ENCODE data around the gene VILL.

Gene VILL

DNA sequence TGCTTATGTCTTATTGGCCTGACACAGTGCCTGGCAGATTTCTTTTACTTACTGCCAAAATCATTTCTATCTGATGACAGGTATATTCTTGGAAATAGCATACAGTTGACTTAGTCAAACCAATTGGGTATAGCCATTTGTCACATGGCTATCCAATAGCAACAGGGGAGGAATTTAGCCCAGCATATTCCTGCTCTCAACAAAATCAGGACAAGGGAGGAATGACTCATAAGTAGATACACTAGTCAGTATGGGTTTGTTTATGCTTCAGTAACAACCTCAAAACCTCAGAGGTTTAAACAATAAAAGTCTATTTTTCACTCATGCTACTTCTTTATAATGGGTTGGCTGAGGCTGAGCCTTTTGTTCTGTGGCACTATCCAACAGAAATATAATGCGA, 38.0 kb upstream of the VILL start:
- Histone ChIP-seq H3K4me3 (ENCODE audit: low read depth in 1 of 2, low read length in 1 of 2) (no peak overlapping the region), H3K27me3 (no peaks in the 10 kb centered on the region), H3K36me3 (no peaks in the 10 kb centered on the region), H3K27ac (no peak overlapping the region), H3K4me1 (ENCODE audit: control insufficient read depth in 1 of 2, insufficient read depth in 1 of 2, low read depth in 1 of 2, low read length in 1 of 2) (peaks cover 21 to 23% of the 10 kb centered on the region in 2 experiments), H3K9me3 (no peaks in the 10 kb centered on the region)
- TF ChIP-seq, protein P1, sequence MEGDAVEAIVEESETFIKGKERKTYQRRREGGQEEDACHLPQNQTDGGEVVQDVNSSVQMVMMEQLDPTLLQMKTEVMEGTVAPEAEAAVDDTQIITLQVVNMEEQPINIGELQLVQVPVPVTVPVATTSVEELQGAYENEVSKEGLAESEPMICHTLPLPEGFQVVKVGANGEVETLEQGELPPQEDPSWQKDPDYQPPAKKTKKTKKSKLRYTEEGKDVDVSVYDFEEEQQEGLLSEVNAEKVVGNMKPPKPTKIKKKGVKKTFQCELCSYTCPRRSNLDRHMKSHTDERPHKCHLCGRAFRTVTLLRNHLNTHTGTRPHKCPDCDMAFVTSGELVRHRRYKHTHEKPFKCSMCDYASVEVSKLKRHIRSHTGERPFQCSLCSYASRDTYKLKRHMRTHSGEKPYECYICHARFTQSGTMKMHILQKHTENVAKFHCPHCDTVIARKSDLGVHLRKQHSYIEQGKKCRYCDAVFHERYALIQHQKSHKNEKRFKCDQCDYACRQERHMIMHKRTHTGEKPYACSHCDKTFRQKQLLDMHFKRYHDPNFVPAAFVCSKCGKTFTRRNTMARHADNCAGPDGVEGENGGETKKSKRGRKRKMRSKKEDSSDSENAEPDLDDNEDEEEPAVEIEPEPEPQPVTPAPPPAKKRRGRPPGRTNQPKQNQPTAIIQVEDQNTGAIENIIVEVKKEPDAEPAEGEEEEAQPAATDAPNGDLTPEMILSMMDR (IDR thresholded peaks at IDR 0.05): no peak

DNA sequence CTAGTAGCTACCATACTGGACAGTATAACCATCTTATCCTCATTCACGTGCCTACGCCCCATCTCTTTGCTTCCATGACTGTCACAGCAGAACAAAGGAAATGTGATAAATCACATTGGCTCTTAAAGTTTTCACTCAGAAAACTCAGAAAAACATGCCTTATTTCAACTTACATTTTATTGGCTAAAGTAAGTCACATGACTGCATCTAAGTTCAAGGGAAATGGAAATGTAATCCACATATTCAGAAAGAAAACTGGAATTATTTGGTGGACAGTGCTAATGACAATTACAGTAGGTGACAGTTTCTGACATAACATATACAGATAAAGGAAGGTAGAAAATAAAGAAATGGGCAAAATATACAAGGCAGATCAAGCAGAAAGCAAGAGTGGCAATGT, 37.4 kb upstream of the VILL start:
- Histone ChIP-seq H3K27me3 (no peaks in the 10 kb centered on the region), H3K9me3 (no peaks in the 10 kb centered on the region), H3K4me1 (ENCODE audit: control insufficient read depth in 1 of 2, insufficient read depth in 1 of 2, low read depth in 1 of 2, low read length in 1 of 2) (peaks cover 26 to 28% of the 10 kb centered on the region in 2 experiments), H3K36me3 (no peaks in the 10 kb centered on the region), H3K27ac (no peak overlapping the region), H3K4me3 (ENCODE audit: low read depth in 1 of 2, low read length in 1 of 2) (no peak overlapping the region)
- TF ChIP-seq, protein P1 (IDR thresholded peaks at IDR 0.05): no peak

DNA sequence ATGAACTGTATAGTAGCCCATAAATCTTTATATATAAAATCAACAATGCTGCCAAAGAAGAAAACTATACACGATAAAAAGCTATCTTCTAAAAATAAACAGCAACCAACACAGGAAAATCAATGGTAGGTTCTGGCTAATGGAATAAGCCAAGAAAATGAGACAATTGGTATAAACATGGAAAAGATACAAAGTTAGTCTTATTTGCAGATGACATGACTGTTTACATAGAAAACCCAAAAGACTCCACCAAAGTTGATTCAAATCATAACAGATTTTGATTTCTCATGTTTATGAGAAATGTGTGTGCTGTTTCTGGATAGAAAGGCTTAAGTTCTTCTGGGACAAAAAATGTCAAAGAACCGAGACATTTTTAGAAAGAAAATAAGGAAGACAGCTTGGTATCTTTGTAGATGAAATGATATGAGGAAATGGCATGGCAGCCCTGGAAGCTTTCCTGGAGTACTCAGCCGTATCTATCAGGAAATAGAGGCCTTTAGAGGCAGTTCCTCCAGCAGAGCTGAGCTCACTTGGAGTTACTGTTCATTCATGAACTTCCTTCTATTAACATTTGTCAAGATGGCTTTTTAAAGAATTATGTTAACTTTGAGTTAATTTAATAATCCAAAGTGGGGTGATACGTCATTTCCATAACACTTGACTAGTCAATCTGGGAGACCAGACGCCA, 36.7 kb upstream of the VILL start:
- TF ChIP-seq, protein P1 (IDR thresholded peaks at IDR 0.05): no peak
- H3K27ac ChIP-seq: peak overlapping the region; percentile 82
- H3K27me3 ChIP-seq: no peaks in the 10 kb centered on the region
- H3K36me3 ChIP-seq: no peaks in the 10 kb centered on the region
- H3K4me3 ChIP-seq (ENCODE audit: low read depth in 1 of 2, low read length in 1 of 2): no peak overlapping the region
- H3K4me1 ChIP-seq (ENCODE audit: control insufficient read depth in 1 of 2, insufficient read depth in 1 of 2, low read depth in 1 of 2, low read length in 1 of 2): peaks cover 26 to 28% of the 10 kb centered on the region in 2 experiments
- no peaks in the 10 kb centered on the region for H3K9me3 ChIP-seq

GRCh38 chr3:37954881-37955280, 35.7 kb upstream of the VILL start:
- no peak overlapping the region for H3K4me3 ChIP-seq (ENCODE audit: low read depth in 1 of 2, low read length in 1 of 2)
- peaks cover 26 to 28% of the 10 kb centered on the region in 2 experiments for H3K4me1 ChIP-seq (ENCODE audit: control insufficient read depth in 1 of 2, insufficient read depth in 1 of 2, low read depth in 1 of 2, low read length in 1 of 2)
- no peaks in the 10 kb centered on the region for H3K9me3 ChIP-seq
- no peaks in the 10 kb centered on the region for H3K27me3 ChIP-seq
- H3K36me3 ChIP-seq: no peaks in the 10 kb centered on the region
- TF ChIP-seq, protein P1 (IDR thresholded peaks at IDR 0.05): no peak
- H3K27ac ChIP-seq: peak overlapping the region; percentile 82

GRCh38 chr3:37955918-37956707, 34.5 kb upstream of the VILL start:
- H3K9me3 ChIP-seq: no peaks in the 10 kb centered on the region
- TF ChIP-seq, protein P1 (IDR thresholded peaks at IDR 0.05): no peak
- H3K4me1 ChIP-seq (ENCODE audit: control insufficient read depth in 1 of 2, insufficient read depth in 1 of 2, low read depth in 1 of 2, low read length in 1 of 2): peaks cover 26 to 28% of the 10 kb centered on the region in 2 experiments
- H3K4me3 ChIP-seq (ENCODE audit: low read depth in 1 of 2, low read length in 1 of 2): peak overlapping the region in 1 of 2 experiments; percentile 8
- H3K36me3 ChIP-seq: no peaks in the 10 kb centered on the region
- no peaks in the 10 kb centered on the region for H3K27me3 ChIP-seq
- H3K27ac ChIP-seq: peak overlapping the region; percentile 82

Measured in neutrophil (primary cell).